Measurements from ENCODE around the gene CLEC2L. TPM values are rescaled to one million over a fixed set of nuclear protein-coding genes. Genes with fewer than 3 reads are reported as not detected.
"Not testable (repeated sequence)": the region's sequence is repeated elsewhere in the genome, so short reads cannot be mapped to it uniquely, and the experiment has no call there.

The CLEC2L gene
- total RNA-seq, 1 donor from 2014 or later, result not detected

DNA sequence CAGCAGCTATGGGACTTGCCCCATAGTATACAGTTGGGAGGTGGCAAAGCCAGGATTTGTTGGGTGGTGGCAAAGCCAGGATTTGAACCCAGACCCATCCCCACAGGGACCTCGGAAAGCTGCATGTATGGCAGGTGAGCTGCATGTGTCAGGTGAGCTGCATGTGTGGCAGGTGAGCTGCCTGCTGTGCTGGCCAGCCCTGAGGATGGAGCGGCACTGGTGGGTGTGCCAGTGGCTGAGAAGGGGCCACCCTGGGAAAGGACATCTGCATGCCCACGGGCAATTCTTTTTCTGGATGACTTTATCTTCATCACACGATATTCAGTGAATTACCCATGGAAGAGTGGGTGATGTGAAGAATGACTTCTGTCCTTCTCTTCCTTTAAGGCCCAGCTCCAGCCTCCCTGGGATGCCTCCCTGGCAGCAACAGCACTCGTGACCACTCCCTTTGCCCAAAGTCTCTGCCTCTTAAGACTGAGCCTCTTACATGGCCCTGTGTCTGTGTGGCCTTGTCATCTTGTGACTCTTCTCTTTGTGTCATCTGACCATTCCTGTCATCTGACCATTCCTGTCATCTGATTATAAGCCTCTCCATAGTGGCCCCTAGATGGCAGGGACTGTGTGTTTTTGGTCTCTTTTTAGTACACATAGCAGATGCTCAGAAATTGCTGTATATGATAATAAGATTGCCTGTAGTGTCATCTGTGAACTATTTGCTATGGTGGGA lies 25.0 kb downstream of the CLEC2L start:
- Histone ChIP-seq H3K27me3 (ENCODE audit: insufficient read depth, low read length) (peaks cover 7% of the 10 kb centered on the region), H3K9me3 (ENCODE audit: insufficient read depth, low read depth, low read length) (no peaks in the 10 kb centered on the region), H3K36me3 (ENCODE audit: insufficient read depth, low read length) (no peaks in the 10 kb centered on the region), H3K27ac (ENCODE audit: low read depth, low read length) (no peak overlapping the region), H3K4me2 (ENCODE audit: low read length) (no peak overlapping the region), H3K79me2 (ENCODE audit: insufficient read depth, low read length) (no peaks in the 10 kb centered on the region), H2AFZ (ENCODE audit: low read depth, low read length) (no peak overlapping the region), H3K4me3 (ENCODE audit: insufficient read depth, low read depth, low read length) (no peak overlapping the region), H3K9ac (ENCODE audit: low read length) (no peak overlapping the region), H3K4me1 (ENCODE audit: insufficient read depth, low read length) (no peaks in the 10 kb centered on the region), H4K20me1 (ENCODE audit: insufficient read depth, low read length) (no peaks in the 10 kb centered on the region)
- Mint-ChIP-seq H3K4me3 (ENCODE audit: unreplicated experiment) (no peak overlapping the region), H3K27me3 (ENCODE audit: low read depth, unreplicated experiment) (peaks cover 22% of the 10 kb centered on the region), H3K27ac (ENCODE audit: unreplicated experiment) (no peak overlapping the region), H3K4me1 (ENCODE audit: low read depth, unreplicated experiment) (peaks cover 8% of the 10 kb centered on the region), H3K9me3 (ENCODE audit: unreplicated experiment) (peaks cover 4% of the 10 kb centered on the region), H3K36me3 (ENCODE audit: low read depth, unreplicated experiment) (no peaks in the 10 kb centered on the region)
- DNase-seq (ENCODE audit: low read depth), result no peak
- FAIRE-seq, result no peak
- TF ChIP-seq, protein P1, sequence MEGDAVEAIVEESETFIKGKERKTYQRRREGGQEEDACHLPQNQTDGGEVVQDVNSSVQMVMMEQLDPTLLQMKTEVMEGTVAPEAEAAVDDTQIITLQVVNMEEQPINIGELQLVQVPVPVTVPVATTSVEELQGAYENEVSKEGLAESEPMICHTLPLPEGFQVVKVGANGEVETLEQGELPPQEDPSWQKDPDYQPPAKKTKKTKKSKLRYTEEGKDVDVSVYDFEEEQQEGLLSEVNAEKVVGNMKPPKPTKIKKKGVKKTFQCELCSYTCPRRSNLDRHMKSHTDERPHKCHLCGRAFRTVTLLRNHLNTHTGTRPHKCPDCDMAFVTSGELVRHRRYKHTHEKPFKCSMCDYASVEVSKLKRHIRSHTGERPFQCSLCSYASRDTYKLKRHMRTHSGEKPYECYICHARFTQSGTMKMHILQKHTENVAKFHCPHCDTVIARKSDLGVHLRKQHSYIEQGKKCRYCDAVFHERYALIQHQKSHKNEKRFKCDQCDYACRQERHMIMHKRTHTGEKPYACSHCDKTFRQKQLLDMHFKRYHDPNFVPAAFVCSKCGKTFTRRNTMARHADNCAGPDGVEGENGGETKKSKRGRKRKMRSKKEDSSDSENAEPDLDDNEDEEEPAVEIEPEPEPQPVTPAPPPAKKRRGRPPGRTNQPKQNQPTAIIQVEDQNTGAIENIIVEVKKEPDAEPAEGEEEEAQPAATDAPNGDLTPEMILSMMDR (IDR thresholded peaks at IDR 0.05; ENCODE audit: insufficient read depth, low read depth, low read length), result no peak
- no peak for TF ChIP-seq EZH2 (IDR thresholded peaks at IDR 0.05; ENCODE audit: insufficient read depth, low read length)

- H3K4me2 ChIP-seq (ENCODE audit: low read length); H3K36me3 ChIP-seq (ENCODE audit: insufficient read depth, low read length); H2AFZ ChIP-seq (ENCODE audit: low read depth, low read length); H3K27ac ChIP-seq (ENCODE audit: low read depth, low read length); H3K9me3 Mint-ChIP-seq (ENCODE audit: unreplicated experiment); H4K20me1 ChIP-seq (ENCODE audit: insufficient read depth, low read length); H3K4me3 ChIP-seq (ENCODE audit: insufficient read depth, low read depth, low read length); H3K9me3 ChIP-seq (ENCODE audit: insufficient read depth, low read depth, low read length); DNase-seq (ENCODE audit: low read depth); H3K4me3 Mint-ChIP-seq (ENCODE audit: unreplicated experiment); H3K27me3 ChIP-seq (ENCODE audit: insufficient read depth, low read length); FAIRE-seq; H3K4me1 ChIP-seq (ENCODE audit: insufficient read depth, low read length); H3K27ac Mint-ChIP-seq (ENCODE audit: unreplicated experiment); H3K4me1 Mint-ChIP-seq (ENCODE audit: low read depth, unreplicated experiment); H3K9ac ChIP-seq (ENCODE audit: low read length); H3K36me3 Mint-ChIP-seq (ENCODE audit: low read depth, unreplicated experiment); H3K79me2 ChIP-seq (ENCODE audit: insufficient read depth, low read length): not testable (repeated sequence)
- peaks cover 13% of the 10 kb centered on the region for H3K27me3 Mint-ChIP-seq (ENCODE audit: low read depth, unreplicated experiment)
These were observed 30.7 kb downstream of the CLEC2L start for GRCh38 chr7:139553991-139554700.

DNA sequence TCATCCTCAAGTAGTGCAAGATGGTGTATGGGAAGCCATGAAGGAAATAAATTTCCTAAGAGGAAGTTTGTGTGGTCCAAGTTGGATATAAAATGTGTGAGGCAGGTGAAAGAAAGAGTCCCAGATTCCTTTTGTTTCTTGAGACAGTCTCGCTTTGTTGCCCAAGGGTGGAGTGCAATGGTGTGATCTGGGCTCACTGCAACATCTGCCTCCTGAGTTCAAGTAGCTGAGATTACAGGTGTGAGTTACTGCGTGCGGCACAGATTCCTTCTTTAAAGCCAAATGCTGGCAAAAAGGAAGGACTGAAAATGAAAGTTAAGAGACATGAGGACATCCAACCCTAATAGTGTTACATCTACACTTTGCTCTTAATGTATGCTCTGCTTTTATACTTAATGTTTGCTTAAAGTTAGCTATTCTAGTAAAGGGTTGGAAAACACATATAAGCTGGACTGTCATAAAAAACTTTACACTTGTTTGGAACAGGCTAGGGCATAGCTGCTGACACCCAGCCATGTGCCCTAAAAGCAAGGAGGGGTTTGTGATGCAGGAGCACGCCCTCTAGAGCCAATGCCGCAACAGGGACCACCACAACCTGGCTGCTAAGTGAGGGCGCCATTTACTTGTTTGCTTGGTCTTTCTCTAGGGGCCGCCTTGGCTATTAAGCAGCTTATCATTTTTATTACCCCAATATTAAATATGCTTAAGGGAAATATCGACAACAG lies 34.5 kb downstream of the CLEC2L start:
- Mint-ChIP-seq H3K36me3 (ENCODE audit: low read depth, unreplicated experiment) (peaks cover 8% of the 10 kb centered on the region), H3K27me3 (ENCODE audit: low read depth, unreplicated experiment) (peaks cover 12% of the 10 kb centered on the region), H3K4me3 (ENCODE audit: unreplicated experiment) (no peak overlapping the region), H3K9me3 (ENCODE audit: unreplicated experiment) (peaks cover 17% of the 10 kb centered on the region), H3K27ac (ENCODE audit: unreplicated experiment) (no peak overlapping the region), H3K4me1 (ENCODE audit: low read depth, unreplicated experiment) (no peaks in the 10 kb centered on the region)
- Histone ChIP-seq H3K27ac (ENCODE audit: low read depth, low read length) (no peak overlapping the region), H3K4me1 (ENCODE audit: insufficient read depth, low read length) (no peaks in the 10 kb centered on the region), H3K9me3 (ENCODE audit: insufficient read depth, low read depth, low read length) (no peaks in the 10 kb centered on the region), H4K20me1 (ENCODE audit: insufficient read depth, low read length) (no peaks in the 10 kb centered on the region), H3K79me2 (ENCODE audit: insufficient read depth, low read length) (no peaks in the 10 kb centered on the region), H3K9ac (ENCODE audit: low read length) (no peak overlapping the region), H3K4me2 (ENCODE audit: low read length) (no peak overlapping the region), H3K4me3 (ENCODE audit: insufficient read depth, low read depth, low read length) (no peak overlapping the region), H3K27me3 (ENCODE audit: insufficient read depth, low read length) (no peaks in the 10 kb centered on the region), H3K36me3 (ENCODE audit: insufficient read depth, low read length) (no peaks in the 10 kb centered on the region), H2AFZ (ENCODE audit: low read depth, low read length) (no peak overlapping the region)
- FAIRE-seq (no peak), DNase-seq (ENCODE audit: low read depth) (no peak)
- TF ChIP-seq, protein P1 (IDR thresholded peaks at IDR 0.05; ENCODE audit: insufficient read depth, low read depth, low read length), result no peak
- TF ChIP-seq EZH2 (IDR thresholded peaks at IDR 0.05; ENCODE audit: insufficient read depth, low read length), result no peak
